ENCODE results near the gene NADSYN1.

The NADSYN1 gene

DNA sequence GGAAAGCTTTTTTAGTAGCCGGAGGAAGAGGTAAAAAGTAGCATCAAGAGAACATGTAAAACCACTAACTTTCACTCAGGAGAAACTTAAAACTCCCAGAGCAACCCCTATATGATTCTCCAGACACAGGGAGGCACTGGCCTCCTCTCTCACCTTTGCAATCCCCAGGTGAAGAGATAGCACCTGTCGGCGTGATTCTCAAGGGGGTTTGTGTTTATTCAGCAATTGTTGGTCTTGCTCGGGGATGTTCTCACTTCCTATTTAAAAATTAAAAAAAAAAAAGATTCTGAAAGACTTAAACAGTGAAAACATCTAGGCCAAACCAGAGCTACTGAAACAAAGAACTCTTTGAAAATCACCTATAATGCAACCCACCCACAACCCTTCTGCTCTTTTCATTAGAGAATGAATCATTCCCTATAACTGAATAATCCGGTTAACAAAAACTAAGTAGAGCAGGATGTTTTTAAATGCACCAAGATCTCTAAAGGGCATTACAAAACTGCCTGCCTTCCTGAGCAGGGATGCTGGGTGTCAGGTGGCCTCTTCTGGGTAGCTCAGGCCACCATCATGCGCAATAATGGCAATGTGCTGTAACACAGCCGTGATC lies 29.7 kb upstream of the NADSYN1 start:
- Histone ChIP-seq H3F3A (ENCODE audit: insufficient read depth) (no peaks in the 10 kb centered on the region), H3K36me3 (ENCODE audit: low read length) (no peaks in the 10 kb centered on the region), H3K4me3 (ENCODE audit: insufficient read depth, low read length, poor library complexity, severe bottlenecking) (no peak overlapping the region), H3K27me3 (ENCODE audit: low read length) (no peaks in the 10 kb centered on the region), H4K20me1 (ENCODE audit: low read depth, low read length) (no peaks in the 10 kb centered on the region), H3K79me2 (ENCODE audit: insufficient read depth, low read length) (no peaks in the 10 kb centered on the region), H3K4me2 (ENCODE audit: low read depth, low read length, poor library complexity, severe bottlenecking) (no peak overlapping the region), H3K9ac (ENCODE audit: low read length) (no peak overlapping the region), H3K9me2 (replicated peaks; ENCODE audit: insufficient read depth, low read length) (no peaks in the 10 kb centered on the region), H3K27ac (ENCODE audit: low read depth, low read length) (no peak overlapping the region), H2AFZ (ENCODE audit: low read depth, low read length, severe bottlenecking) (no peak overlapping the region), H3K9me3 (ENCODE audit: insufficient read depth, low read length) (no peaks in the 10 kb centered on the region)
- TF ChIP-seq EZH2phosphoT487 (conservative IDR thresholded peaks at IDR 0.05; ENCODE audit: low read length) (no peak), CTCF (IDR thresholded peaks at IDR 0.05; ENCODE audit: insufficient read depth, low read length, poor library complexity, severe bottlenecking) (no peak)

GRCh38 chr11:71425409-71425808 lies 27.6 kb upstream of the NADSYN1 start:
- no peak overlapping the region for H3K27ac ChIP-seq (ENCODE audit: low read depth, low read length)
- H3F3A ChIP-seq (ENCODE audit: insufficient read depth), result no peaks in the 10 kb centered on the region
- H2AFZ ChIP-seq (ENCODE audit: low read depth, low read length, severe bottlenecking), result no peak overlapping the region
- H3K9me2 ChIP-seq (replicated peaks; ENCODE audit: insufficient read depth, low read length), result no peaks in the 10 kb centered on the region
- no peak overlapping the region for H3K4me2 ChIP-seq (ENCODE audit: low read depth, low read length, poor library complexity, severe bottlenecking)
- TF ChIP-seq CTCF (IDR thresholded peaks at IDR 0.05; ENCODE audit: insufficient read depth, low read length, poor library complexity, severe bottlenecking) (no peak), EZH2phosphoT487 (conservative IDR thresholded peaks at IDR 0.05; ENCODE audit: low read length) (no peak)
- H3K36me3 ChIP-seq (ENCODE audit: low read length), result no peaks in the 10 kb centered on the region
- H3K9me3 ChIP-seq (ENCODE audit: insufficient read depth, low read length), result no peaks in the 10 kb centered on the region
- H3K4me3 ChIP-seq (ENCODE audit: insufficient read depth, low read length, poor library complexity, severe bottlenecking), result no peak overlapping the region
- H3K9ac ChIP-seq (ENCODE audit: low read length), result no peak overlapping the region
- H4K20me1 ChIP-seq (ENCODE audit: low read depth, low read length), result no peaks in the 10 kb centered on the region
- H3K79me2 ChIP-seq (ENCODE audit: insufficient read depth, low read length), result no peaks in the 10 kb centered on the region
- H3K27me3 ChIP-seq (ENCODE audit: low read length), result no peaks in the 10 kb centered on the region

GRCh38 chr11:71425860-71426259 lies 27.1 kb upstream of the NADSYN1 start:
- no peak for TF ChIP-seq EZH2phosphoT487 (conservative IDR thresholded peaks at IDR 0.05; ENCODE audit: low read length)
- no peak for TF ChIP-seq CTCF (IDR thresholded peaks at IDR 0.05; ENCODE audit: insufficient read depth, low read length, poor library complexity, severe bottlenecking)

More at GRCh38 chr11:71425860-71426259, 27.1 kb upstream of the NADSYN1 start:
- no peak overlapping the region for H2AFZ ChIP-seq (ENCODE audit: low read depth, low read length, severe bottlenecking)
- H3K27ac ChIP-seq (ENCODE audit: low read depth, low read length), result no peak overlapping the region
- H4K20me1 ChIP-seq (ENCODE audit: low read depth, low read length), result no peaks in the 10 kb centered on the region
- no peaks in the 10 kb centered on the region for H3K36me3 ChIP-seq (ENCODE audit: low read length)
- no peaks in the 10 kb centered on the region for H3F3A ChIP-seq (ENCODE audit: insufficient read depth)
- no peaks in the 10 kb centered on the region for H3K9me3 ChIP-seq (ENCODE audit: insufficient read depth, low read length)
- H3K79me2 ChIP-seq (ENCODE audit: insufficient read depth, low read length), result no peaks in the 10 kb centered on the region
- H3K27me3 ChIP-seq (ENCODE audit: low read length), result no peaks in the 10 kb centered on the region
- no peaks in the 10 kb centered on the region for H3K9me2 ChIP-seq (replicated peaks; ENCODE audit: insufficient read depth, low read length)
- H3K4me2 ChIP-seq (ENCODE audit: low read depth, low read length, poor library complexity, severe bottlenecking), result no peak overlapping the region
- no peak overlapping the region for H3K9ac ChIP-seq (ENCODE audit: low read length)
- H3K4me3 ChIP-seq (ENCODE audit: insufficient read depth, low read length, poor library complexity, severe bottlenecking), result no peak overlapping the region

Measured in SU-DHL-6 (cell line).